Body of pancreas (tissue), 4 donors: ENCODE measurements around the gene RABAC1. TPM values are rescaled to one million over a fixed set of nuclear protein-coding genes. Genes with fewer than 3 reads are reported as not detected.

Experiments used
- ATAC-seq: fragments of 150-250 bp; one replicate; pipeline ENCODE4 v1.9.1; 2016
- DNase-seq, 4 donors: peaks; one replicate each; pipeline ENCODE4 v3.0.0-alpha.2; 2019
- H3K27ac ChIP-seq, 4 donors: fragments of 200-600 bp; sonication (generic); 1 replicate in 3 of 4; 2 replicates in 1 of 4; pipeline versions ENCODE4 v1.5.1 to v1.6.1; 2016 to 2019; ENCODE audit warnings: mild to moderate bottlenecking in 1 of 4, mixed read lengths in 1 of 4, moderate library complexity in 1 of 4
- H3K27me3 ChIP-seq, 2 donors: fragments of 200-600 bp; sonication (generic); one replicate each; pipeline ENCODE4 v1.6.0; 2016; ENCODE audit warnings: mild to moderate bottlenecking in 1 of 2
- H3K36me3 ChIP-seq, 2 donors: fragments of 200-600 bp; sonication (generic); replicated peaks in 1 of 2; 2 replicates each; pipeline ENCODE4 v1.5.1; 2016; ENCODE audit warnings: low read depth in 2 of 2; ENCODE audit not compliant: insufficient read depth in 1 of 2
- H3K4me1 ChIP-seq: fragments of 200-600 bp; sonication (generic); one replicate; pipeline ENCODE4 v1.6.0; 2016
- H3K4me3 ChIP-seq, 2 donors: fragments of 200-600 bp; sonication (generic); 1 replicate in 1 of 2; 2 replicates in 1 of 2; pipeline ENCODE4 v1.5.1; 2016 to 2019
- H3K9me3 ChIP-seq, 3 donors: fragments of 200-600 bp; sonication (generic); 1 replicate in 2 of 3; 2 replicates in 1 of 3; pipeline ENCODE4 v1.5.1; 2016
- CTCF ChIP-seq, 7 experiments: fragments of 450-650 bp in 4 of 7; fragments of 200-600 bp in 3 of 7; sonication (generic) in 3 of 7; IDR thresholded peaks; one replicate each; pipeline ENCODE4 v1.5.1; 2016 to 2019; ENCODE audit warnings: antibody characterized with exemption in 7 of 7
- POLR2A ChIP-seq, 3 donors: fragments of 450-650 bp; IDR thresholded peaks; one replicate each; pipeline ENCODE4 v1.6.1; 2016; ENCODE audit warnings: antibody characterized with exemption in 3 of 3, mild to moderate bottlenecking in 2 of 3
- WGBS, 2 donors: methylation state at CpG; one replicate each; pipeline ENCODE4 v1.1.5; 2017; 5-methylcytosine and 5-hydroxymethylcytosine counted together
- intact Hi-C: fragments of 100-400 bp; cut with DNase I; formaldehyde crosslinking; loops from one replicate; pipeline ENCODE4 v1.15.1; 2023
- total RNA-seq, 2 donors: library from RNA; depleted of rRNA; stranded (reverse); fragments of >200 nt; gene quantifications; one replicate each; pipeline ENCODE4 v1.1.0, GENCODE V29; 2016

The RABAC1 gene
- total RNA-seq, 2 donors from 2014 or later = 87.3 to 88.5 TPM

GRCh38 chr19:41968751-41969595 lies 9.9 kb upstream of the RABAC1 start:
- TF ChIP-seq CTCF (IDR thresholded peaks at IDR 0.05) = no peak
- TF ChIP-seq POLR2A (IDR thresholded peaks at IDR 0.05) = no peak
- H3K4me1 ChIP-seq = no peaks in the 10 kb centered on the region
- H3K36me3 ChIP-seq = no peaks in the 10 kb centered on the region
- DNase-seq = no peak
- no peak for ATAC-seq
- no peak overlapping the region for H3K4me3 ChIP-seq
- 66 to 70% methylated on average over 22 to 25 of the region's 28 CpGs for WGBS, 2 donors
- no peaks in the 10 kb centered on the region for H3K9me3 ChIP-seq
- intact Hi-C loops = no loop called here
- no peak overlapping the region for H3K27ac ChIP-seq
- H3K27me3 ChIP-seq = no peaks in the 10 kb centered on the region

- Histone ChIP-seq H3K27me3 (no peaks in the 10 kb centered on the region), H3K27ac (no peak overlapping the region), H3K36me3 (no peaks in the 10 kb centered on the region), H3K9me3 (no peaks in the 10 kb centered on the region), H3K4me3 (no peak overlapping the region), H3K4me1 (no peaks in the 10 kb centered on the region)
- ATAC-seq (no peak), DNase-seq (no peak)
- intact Hi-C loops = no loop called here
- 51 to 52% methylated on average over 24 to 25 of the region's 26 CpGs for WGBS, 2 donors
- no peak for TF ChIP-seq CTCF (IDR thresholded peaks at IDR 0.05)
- no peak for TF ChIP-seq POLR2A (IDR thresholded peaks at IDR 0.05)
Observed at GRCh38 chr19:41967054-41967783, 8.1 kb upstream of the RABAC1 start.

- Histone ChIP-seq H3K4me3 (no peak overlapping the region), H3K27ac (no peak overlapping the region), H3K36me3 (no peaks in the 10 kb centered on the region), H3K27me3 (no peaks in the 10 kb centered on the region), H3K9me3 (no peaks in the 10 kb centered on the region), H3K4me1 (no peaks in the 10 kb centered on the region)
- WGBS, 2 donors = 63 to 70% methylated on average over 5 of the region's 5 CpGs
- TF ChIP-seq CTCF (IDR thresholded peaks at IDR 0.05) (no peak), POLR2A (IDR thresholded peaks at IDR 0.05) (no peak)
- intact Hi-C loops = no loop called here
- ATAC-seq (no peak), DNase-seq (no peak)
Observed at GRCh38 chr19:41965106-41965505, 6.0 kb upstream of the RABAC1 start.

DNA sequence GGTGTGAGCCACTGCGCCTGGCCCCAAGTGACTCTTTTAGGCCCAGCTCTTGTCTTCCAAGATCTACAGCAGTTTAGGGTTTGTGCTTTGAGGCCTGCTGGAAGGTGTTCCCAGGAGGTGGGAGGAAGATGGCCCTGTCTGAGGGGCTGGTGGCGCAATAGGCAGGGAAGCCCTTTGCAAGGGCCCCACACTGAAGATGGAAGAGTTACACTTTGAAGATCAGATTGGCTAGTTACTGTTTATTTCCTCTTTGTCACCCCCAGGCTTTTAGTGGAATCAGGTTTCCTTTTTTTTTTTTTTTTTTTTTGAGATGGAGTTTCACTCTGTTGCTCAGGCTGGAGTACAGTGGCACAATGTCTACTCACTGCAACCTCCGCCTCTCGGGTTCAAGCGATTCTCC lies 1.9 kb upstream of the RABAC1 start:
- intact Hi-C loops = no loop called here
- ATAC-seq (no peak), DNase-seq (no peak)
- H3K9me3 ChIP-seq = no peaks in the 10 kb centered on the region
- TF ChIP-seq POLR2A (IDR thresholded peaks at IDR 0.05) (no peak), CTCF (IDR thresholded peaks at IDR 0.05) (no peak)
- H3K36me3 ChIP-seq = no peaks in the 10 kb centered on the region
- H3K27me3 ChIP-seq = no peaks in the 10 kb centered on the region
- no peak overlapping the region for H3K27ac ChIP-seq
- WGBS, 2 donors = 91 to 95% methylated on average over 5 of the region's 5 CpGs
- H3K4me1 ChIP-seq = peaks cover 15% of the 10 kb centered on the region
- no peak overlapping the region for H3K4me3 ChIP-seq
